8988T (cell line): ENCODE data around the gene ZBTB7A.
"Not testable (repeated sequence)": the region's sequence is repeated elsewhere in the genome, so short reads cannot be mapped to it uniquely, and the experiment has no call there.

Experiments
- DNase-seq: peaks from one replicate; pipeline ENCODE4 v3.0.0; 2011

ZBTB7A gene

GRCh38 chr19:4013886-4014540 lies 52.7 kb downstream of the ZBTB7A start:
- no peak for DNase-seq

- DNase-seq: peak; percentile 5
Measured at GRCh38 chr19:4012975-4013634, 53.6 kb downstream of the ZBTB7A start.

- DNase-seq: peak; percentile 14
Measured at GRCh38 chr19:4012092-4012974, 54.4 kb downstream of the ZBTB7A start.

DNA sequence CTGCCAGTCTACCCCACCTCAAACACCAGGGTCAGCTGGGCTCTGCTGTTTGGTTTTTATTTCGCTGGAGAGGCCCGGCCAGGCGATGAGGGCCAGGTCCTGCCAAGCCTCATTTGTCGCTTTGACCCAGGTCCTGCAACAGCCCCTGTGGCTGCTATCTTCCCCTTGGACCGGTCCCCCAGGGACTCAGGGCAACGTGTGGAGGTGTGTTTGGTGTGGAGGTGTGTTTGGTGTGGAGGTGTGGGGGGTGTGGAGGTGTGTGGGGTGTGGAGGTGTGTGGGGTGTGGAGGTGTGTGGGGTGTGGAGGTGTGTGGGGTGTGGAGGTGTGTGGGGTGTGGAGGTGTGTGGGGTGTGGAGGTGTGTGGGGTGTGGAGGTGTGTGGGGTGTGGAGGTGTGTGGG lies 55.3 kb downstream of the ZBTB7A start:
- DNase-seq: not testable (repeated sequence)

GRCh38 chr19:4010808-4011110 lies 55.9 kb downstream of the ZBTB7A start:
- no peak for DNase-seq

DNA sequence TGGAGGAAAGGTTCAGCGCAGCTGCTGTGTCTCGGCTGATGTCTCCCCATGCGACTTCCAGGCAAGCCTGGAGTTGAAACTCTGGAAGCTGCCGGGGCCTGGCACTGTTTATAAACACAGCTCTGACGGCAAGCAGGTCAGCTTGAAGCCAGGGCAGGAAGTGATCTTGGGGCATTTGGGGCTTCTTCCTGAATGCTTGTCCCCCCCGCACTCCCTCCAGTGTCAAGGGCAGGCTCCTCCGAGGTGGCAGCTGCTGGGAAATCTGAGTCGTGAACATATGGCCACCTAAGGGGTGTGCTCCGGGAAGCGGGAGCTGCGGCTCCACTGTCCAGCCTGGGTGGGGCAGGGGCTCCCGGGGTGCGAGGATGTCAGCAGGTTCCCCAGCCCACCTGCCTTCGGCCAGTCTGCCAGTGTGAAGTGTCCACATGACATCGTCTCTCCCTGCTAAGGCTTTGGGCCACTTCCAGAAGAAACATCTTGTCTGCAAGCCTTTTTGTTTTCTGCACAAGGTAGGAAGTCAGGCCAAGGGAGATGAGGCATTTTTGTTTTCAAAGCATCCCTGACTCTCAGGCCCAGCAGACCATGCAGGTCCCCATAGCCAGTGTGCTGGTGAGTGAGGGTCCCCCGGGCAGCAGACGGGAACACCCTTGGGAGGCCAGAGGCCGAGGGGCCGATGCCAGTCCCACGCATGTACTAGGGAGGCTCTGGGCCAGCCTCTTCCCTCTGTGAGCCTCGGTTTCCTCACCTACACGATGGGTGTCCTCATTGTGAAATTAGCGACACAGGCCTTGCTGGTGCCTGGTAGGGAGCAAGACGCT lies 56.5 kb downstream of the ZBTB7A start:
- DNase-seq: peak; percentile 7

- DNase-seq: no peak
Measured at GRCh38 chr19:4007836-4008539, 58.7 kb downstream of the ZBTB7A start.

DNA sequence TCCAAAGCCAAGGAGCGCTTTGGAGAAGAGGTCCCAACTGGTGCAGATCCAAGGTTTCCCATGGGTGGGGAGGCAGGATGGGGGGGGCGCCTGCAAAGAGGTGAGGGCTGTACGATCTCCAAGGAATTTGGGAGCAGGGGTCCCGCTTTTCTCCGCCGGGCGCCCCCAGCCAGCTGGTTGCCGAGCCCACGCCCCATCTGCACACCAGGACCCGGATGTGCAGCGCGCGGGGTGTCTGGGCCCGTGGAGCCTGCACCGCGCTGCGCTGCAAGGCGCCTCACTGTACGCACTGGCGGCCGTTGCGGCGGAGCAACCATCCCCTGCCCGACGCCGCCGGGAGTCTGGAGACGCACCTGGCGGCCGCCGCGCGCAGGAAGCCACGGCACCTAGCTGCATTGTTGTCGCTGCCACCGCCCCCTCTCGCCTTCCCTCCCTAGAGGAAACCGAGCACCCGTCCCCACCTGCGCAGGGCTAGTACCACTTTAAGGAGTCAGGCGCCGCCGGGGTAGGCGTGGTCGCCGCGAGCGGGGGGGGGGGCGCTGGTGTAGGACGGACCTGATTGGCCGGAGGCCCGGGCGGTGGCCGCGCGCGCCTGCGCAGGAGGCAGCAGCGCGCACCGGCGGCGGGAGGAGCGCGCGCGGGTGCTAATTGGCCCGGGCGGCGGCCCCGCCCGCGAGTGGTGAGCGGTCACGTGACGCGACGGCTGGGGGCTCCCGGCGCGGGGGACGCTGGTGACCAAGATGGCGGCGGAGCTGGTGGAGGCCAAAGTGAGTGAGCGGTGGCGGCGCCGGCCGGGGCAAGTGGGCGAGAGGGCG lies 59.5 kb downstream of the ZBTB7A start, which contains the start of gene PIAS4:
Gene PIAS4 (plus strand): TSS at position 716 of the 815 bp plus-strand sequence. CDS start 25 bp downstream, at position 741.
- DNase-seq: peak; percentile 95

DNA sequence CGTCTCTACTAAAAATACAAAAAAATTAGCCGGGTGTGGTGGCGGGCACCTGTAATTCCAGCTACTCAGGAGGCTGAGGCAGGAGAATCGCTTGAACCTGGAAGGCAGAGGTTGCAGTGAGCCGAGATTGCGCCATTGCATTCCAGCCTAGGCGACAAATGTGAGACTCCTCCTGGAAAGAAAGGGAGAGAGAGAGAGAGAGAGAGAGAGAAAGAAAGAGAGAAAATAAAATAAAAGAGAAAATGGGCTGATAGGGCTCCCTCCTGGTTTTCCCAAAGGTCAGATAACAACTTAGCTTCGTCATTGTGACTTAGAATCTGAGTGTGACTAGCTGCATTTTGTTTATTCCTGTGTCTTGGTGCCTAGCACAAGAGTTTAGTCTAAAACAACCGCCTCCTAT lies 61.3 kb downstream of the ZBTB7A start:
- DNase-seq: not testable (repeated sequence)

- DNase-seq: not testable (repeated sequence)
Measured at GRCh38 chr19:4000798-4001197, 65.9 kb downstream of the ZBTB7A start.

- DNase-seq: not testable (repeated sequence)
Measured at GRCh38 chr19:3998667-3999412, 67.9 kb downstream of the ZBTB7A start.

- no peak for DNase-seq
Measured at GRCh38 chr19:3995607-3996006, 71.1 kb downstream of the ZBTB7A start.
